K562 (cell line): ENCODE measurements around the gene CYLD. TPM values are rescaled to one million over a fixed set of nuclear protein-coding genes. Genes with fewer than 3 reads are reported as not detected.

ENCODE experiments used
- ATAC-seq: fragments of 200-7000 bp; cut with Tn5 transposase; 3 replicates; pipeline ENCODE4 v1.9.1; 2020; ENCODE audit warnings: moderate library complexity
- BruUV-seq: library from RNA; stranded (reverse); fragments of 400-500 nt; replicated peaks from 2 replicates; lab custom pipeline; 2021; lab: Mats Ljungman, UMichigan
- CTCF ChIA-PET: fragments of 300-600 bp; formaldehyde crosslinking; extraction: SDS; loops from one replicate; lab custom pipeline; 2021; ENCODE audit warnings: low intra/inter-chr PET ratio; lab: Yijun Ruan, JAX
- POLR2A ChIA-PET: fragments of 300-600, 350-650 bp; sonication (Branson Sonifier 250); formaldehyde crosslinking; extraction: SDS; loops from one replicate; lab custom pipeline; 2021; ENCODE audit warnings: antibody characterized with exemption, inconsistent platforms; lab: Yijun Ruan, JAX
- DNase-seq, 4 experiments: peaks; one replicate each; pipeline versions ENCODE4 v3.0.0 to v3.0.0-alpha.2; 2011 to 2018; ENCODE audit warnings: low spot score in 3 of 4, mixed read lengths in 3 of 4; ENCODE audit errors: extremely low read depth in 1 of 4
- FAIRE-seq: peaks from 2 replicates; lab custom pipeline; 2011; peaks lifted over from hg19 to GRCh38; lab: Jason Lieb, UNC
- H2AFZ ChIP-seq: 2 replicates; pipeline ENCODE4 v1.6.0; 2011; ENCODE audit warnings: low read depth, low read length, control low read depth, inconsistent platforms
- H3K27ac ChIP-seq: fragments of 200-600 bp; 3 replicates; pipeline ENCODE4 v1.8.0; 2011; ENCODE audit warnings: low read depth, mild to moderate bottlenecking, control low read depth, inconsistent platforms, low read length, moderate library complexity, mixed read lengths; ENCODE audit errors: extremely low read depth
- H3K27me3 ChIP-seq, 2 experiments: fragments of 300-600 bp in 1 of 2; 2 replicates in 1 of 2; 3 replicates in 1 of 2; pipeline versions ENCODE4 v1.6.0 to v1.8.0; 2011; ENCODE audit warnings: inconsistent platforms in 2 of 2, low read length in 2 of 2, mild to moderate bottlenecking in 1 of 2, mixed read lengths in 1 of 2, moderate library complexity in 1 of 2; ENCODE audit not compliant: control insufficient read depth in 2 of 2, insufficient read depth in 2 of 2
- H3K36me3 ChIP-seq: fragments of 300-600 bp; 3 replicates; pipeline ENCODE4 v1.8.0; 2011; ENCODE audit warnings: mild to moderate bottlenecking, low read length, inconsistent platforms; ENCODE audit not compliant: control insufficient read depth, insufficient read depth
- H3K4me1 ChIP-seq, 2 experiments: fragments of 200-600 bp in 1 of 2; replicated peaks in 1 of 2; 2 replicates in 1 of 2; 3 replicates in 1 of 2; pipeline versions ENCODE4 v1.5.1 to v1.8.0; 2011; ENCODE audit warnings: inconsistent platforms in 2 of 2, low read length in 2 of 2, mild to moderate bottlenecking in 1 of 2, mixed read lengths in 1 of 2, moderate library complexity in 1 of 2; ENCODE audit not compliant: control insufficient read depth in 2 of 2, insufficient read depth in 2 of 2
- H3K4me2 ChIP-seq: 2 replicates; pipeline ENCODE4 v1.6.1; 2011; ENCODE audit warnings: low read length, control low read depth, inconsistent platforms, mixed read lengths; ENCODE audit not compliant: insufficient read depth
- H3K4me3 ChIP-seq: fragments of 200-600 bp; sonication (generic), shearing (Covaris generic); 2 replicates; pipeline ENCODE4 v1.5.1; 2016; ENCODE audit warnings: control low read depth, inconsistent platforms
- H3K79me2 ChIP-seq: fragments of 200-600 bp; 3 replicates; pipeline ENCODE4 v1.8.0; 2011; ENCODE audit warnings: low read length, inconsistent platforms; ENCODE audit not compliant: control insufficient read depth, insufficient read depth
- H3K9ac ChIP-seq, 2 experiments: 2 replicates each; pipeline versions ENCODE4 v1.6.0 to v1.6.1; 2011; ENCODE audit warnings: low read depth in 2 of 2, low read length in 2 of 2, control low read depth in 1 of 2, inconsistent platforms in 1 of 2, mild to moderate bottlenecking in 1 of 2, mixed read lengths in 1 of 2; ENCODE audit not compliant: insufficient read depth in 1 of 2
- H3K9me1 ChIP-seq: one replicate; pipeline ENCODE4 v1.6.0; 2011; ENCODE audit warnings: inconsistent platforms, mild to moderate bottlenecking, low read length, moderate library complexity; ENCODE audit not compliant: control insufficient read depth, insufficient read depth
- H3K9me3 ChIP-seq: replicated peaks from 2 replicates; pipeline ENCODE4 v1.5.1; 2011; ENCODE audit warnings: low read depth, low read length, inconsistent platforms; ENCODE audit not compliant: control insufficient read depth, insufficient read depth
- H4K20me1 ChIP-seq: replicated peaks from 2 replicates; pipeline ENCODE4 v1.6.1; 2011; ENCODE audit warnings: low read length, inconsistent platforms, mixed read lengths; ENCODE audit not compliant: control insufficient read depth, insufficient read depth
- ATF4 ChIP-seq: fragments of 450-650 bp; formaldehyde crosslinking; IDR thresholded peaks from 2 replicates; pipeline ENCODE4 v1.4.0; 2022; ENCODE audit warnings: mild to moderate bottlenecking, moderate library complexity
- CAMTA2 ChIP-seq: fragments of 250-450 bp; sonication (Bioruptor Pico); conservative IDR thresholded peaks from 2 replicates; pipeline ENCODE4 v1.5.1; 2022
- CBFA2T3 ChIP-seq: fragments of 450-650 bp; IDR thresholded peaks from 2 replicates; pipeline ENCODE4 v1.6.1; 2017
- CBX1 ChIP-seq: sonication (generic); IDR thresholded peaks from 2 replicates; pipeline ENCODE4 v1.6.1; 2016; ENCODE audit warnings: antibody characterized with exemption, low read depth, mild to moderate bottlenecking
- COPS2 ChIP-seq: fragments of 450-650 bp; conservative IDR thresholded peaks from 2 replicates; pipeline ENCODE4 v1.6.1; 2016; ENCODE audit warnings: mild to moderate bottlenecking, moderate library complexity
- CREB3L1 ChIP-seq: fragments of 450-650 bp; IDR thresholded peaks from 2 replicates; pipeline ENCODE4 v1.6.1; 2014; ENCODE audit warnings: low read depth, mild to moderate bottlenecking, moderate library complexity, borderline replicate concordance
- FOXO4 ChIP-seq: fragments of 450-650 bp; formaldehyde crosslinking; IDR thresholded peaks from 2 replicates; pipeline ENCODE4 v1.4.0; 2020; ENCODE audit warnings: mild to moderate bottlenecking, moderate library complexity
- HEY1 ChIP-seq: fragments of 250-450 bp; sonication (Bioruptor Pico); IDR thresholded peaks from 2 replicates; pipeline ENCODE4 v1.5.0; 2020; ENCODE audit warnings: mild to moderate bottlenecking, moderate library complexity, borderline replicate concordance
- HMBOX1 ChIP-seq: sonication (generic); IDR thresholded peaks from 2 replicates; pipeline ENCODE4 v1.6.1; 2016
- HNRNPLL ChIP-seq: fragments of 200-400 bp; formaldehyde crosslinking; IDR thresholded peaks from 2 replicates; pipeline ENCODE4 v1.6.1; 2017; ENCODE audit warnings: low read length, low read depth, mild to moderate bottlenecking; ENCODE audit not compliant: poor library complexity, severe bottlenecking
- KLF1 ChIP-seq: fragments of 450-650 bp; IDR thresholded peaks from 2 replicates; pipeline ENCODE4 v1.6.1; 2016; ENCODE audit warnings: missing genetic modification characterization, missing compliant biosample characterization
- MAX ChIP-seq: sonication (generic); formaldehyde crosslinking; IDR thresholded peaks from 2 replicates; pipeline ENCODE4 v1.9.0; 2022; ENCODE audit warnings: mild to moderate bottlenecking, missing genetic modification reagents
- RFX7 ChIP-seq: fragments of 250-450 bp; sonication (Bioruptor Pico); IDR thresholded peaks from 2 replicates; pipeline ENCODE4 v1.5.1; 2021; ENCODE audit warnings: mild to moderate bottlenecking
- SLC30A9 ChIP-seq: fragments of 250-450 bp; sonication (Bioruptor Pico); IDR thresholded peaks from 2 replicates; pipeline ENCODE4 v1.8.0; 2022; ENCODE audit warnings: mild to moderate bottlenecking, moderate library complexity
- STAT5B ChIP-seq: fragments of 250-450 bp; sonication (Bioruptor Pico); IDR thresholded peaks from 2 replicates; pipeline ENCODE4 v1.8.0; 2021; ENCODE audit warnings: mild to moderate bottlenecking, inconsistent platforms
- TRIM28 ChIP-seq: fragments of 450-650 bp; IDR thresholded peaks from 2 replicates; pipeline ENCODE4 v1.6.1; 2017
- ZC3H11A ChIP-seq: IDR thresholded peaks from 2 replicates; pipeline ENCODE4 v1.6.1; 2012; ENCODE audit warnings: low read depth, low read length, improper control_type of control experiment
- ZNF354B ChIP-seq: fragments of 250-450 bp; sonication (Bioruptor Pico); IDR thresholded peaks from 2 replicates; pipeline ENCODE4 v1.4.0; 2020
- ZNF75A ChIP-seq: fragments of 450-650 bp; formaldehyde crosslinking; IDR thresholded peaks from 2 replicates; pipeline ENCODE4 v1.4.0; 2020; ENCODE audit warnings: mild to moderate bottlenecking
- ZNF766 ChIP-seq: fragments of 200-800 bp; sonication (Bioruptor generic); conservative IDR thresholded peaks from 2 replicates; pipeline ENCODE4 v1.6.1; 2016; ENCODE audit warnings: missing genetic modification characterization, missing compliant biosample characterization
- WGBS: fragments of 100-300 bp; shearing (Covaris generic); methylation state at CpG from one replicate; pipeline ENCODE4 v1.1.6; 2016; ENCODE audit warnings: low coverage, mixed read lengths; ENCODE audit not compliant: insufficient coverage; ENCODE audit errors: missing lambda C conversion rate; 5-methylcytosine and 5-hydroxymethylcytosine counted together
- in situ Hi-C: fragments of 300-500 bp; cut with MboI; formaldehyde crosslinking; loops from 4 replicates; pipeline ENCODE4 v1.15.0; 2018; ENCODE audit warnings: inconsistent platforms, mixed read lengths
- intact Hi-C: fragments of 100-400 bp; cut with micrococcal nuclease; formaldehyde crosslinking; loops from 2 replicates; pipeline ENCODE4 v1.14.2; 2022
- polyA plus RNA-seq, 8 experiments: library from polyadenylated mRNA; depleted of rRNA in 4 of 8; stranded (reverse) in 5 of 8; unstranded in 3 of 8; fragments of >200 nt; fragmentation: Nextera tagmentation in 2 of 8; fragmentation: Illumina TruSeq in 1 of 8; extraction: Ambion mirVana in 2 of 8; extraction: Trizol in 1 of 8; gene quantifications; 2 replicates each; pipeline versions ENCODE4 v1.2.1 to v1.2.3, GENCODE V29; 2011 to 2014; ENCODE audit warnings: inconsistent platforms in 1 of 8, missing spikeins in 1 of 8
- total RNA-seq, 7 experiments: library from RNA; depleted of rRNA in 6 of 7; stranded (reverse); fragments of >200 nt in 6 of 7; fragmentation: Illumina TruSeq in 2 of 7; extraction: Trizol in 2 of 7; gene quantifications; 2 replicates each; pipeline versions ENCODE4 v1.2.1 to v1.2.3, GENCODE V29; 2011 to 2021; ENCODE audit warnings: low replicate concordance in 1 of 7

The CYLD gene
- total and polyA plus RNA-seq, 9 of the 15 experiments (the other 6 are each of a cell fraction or from before 2014, with no cell fraction given), result 3.4 to 7.4 (median 5.3) TPM

- ATAC-seq (no peak), FAIRE-seq (no peak)
- Histone ChIP-seq H3K9me1 (no peaks in the 10 kb centered on the region), H2AFZ (no peak overlapping the region), H3K27me3 (peaks cover 0 to 8% of the 10 kb centered on the region in 2 experiments; a peak in 2 of 5 replicates), H3K4me2 (no peak overlapping the region), H3K4me3 (no peak overlapping the region), H4K20me1 (no peaks in the 10 kb centered on the region), H3K36me3 (no peaks in the 10 kb centered on the region), H3K9ac (no peak overlapping the region), H3K9me3 (no peaks in the 10 kb centered on the region), H3K27ac (no peak overlapping the region)
- no TSS peak for BruUV-seq
- intact Hi-C loops (no loop called here), in situ Hi-C loops (no loop called here)
- POLR2A ChIA-PET, result no interaction called here
- 0% methylated on average over 3 of the region's 3 CpGs for WGBS
- CTCF ChIA-PET, result no interaction called here
- TF ChIP-seq CAMTA2 (CRISPR knock-in tag) (no peak), ZC3H11A (no peak), FOXO4 (CRISPR knock-in tag) (no peak), ZNF766 (CRISPR knock-in tag) (no peak), KLF1 (tag) (no peak), CBFA2T3 (no peak), RFX7 (CRISPR knock-in tag) (no peak), ZNF75A (no peak), CBX1 (no peak), MAX (no peak), STAT5B (no peak), SLC30A9 (CRISPR knock-in tag) (no peak), HMBOX1 (no peak), ATF4 (no peak), COPS2 (no peak), HNRNPLL (no peak), CREB3L1 (no peak), ZNF354B (CRISPR knock-in tag) (no peak), HEY1 (CRISPR knock-in tag) (no peak), TRIM28 (no peak)
- TF ChIP-seq, all 486 proteins: peak for 0
- H3K4me1 ChIP-seq, result peaks cover 4% of the 10 kb centered on the region in 2 experiments; a peak in 2 of 5 replicates
- H3K79me2 ChIP-seq, result no peaks in the 10 kb centered on the region
- DNase-seq, result no peak
Measured at GRCh38 chr16:50847166-50847565, 105.3 kb downstream of the CYLD start.
